HG02763 (cell line): ENCODE measurements around the gene CASQ1.

Experiments used
- ATAC-seq: cut with Tn5 transposase; IDR thresholded peaks from one replicate; pipeline ENCODE4 v1.9.1; 2021; ENCODE audit warnings: mild to moderate bottlenecking, moderate library complexity; ENCODE audit not compliant: unreplicated experiment

Gene CASQ1

DNA sequence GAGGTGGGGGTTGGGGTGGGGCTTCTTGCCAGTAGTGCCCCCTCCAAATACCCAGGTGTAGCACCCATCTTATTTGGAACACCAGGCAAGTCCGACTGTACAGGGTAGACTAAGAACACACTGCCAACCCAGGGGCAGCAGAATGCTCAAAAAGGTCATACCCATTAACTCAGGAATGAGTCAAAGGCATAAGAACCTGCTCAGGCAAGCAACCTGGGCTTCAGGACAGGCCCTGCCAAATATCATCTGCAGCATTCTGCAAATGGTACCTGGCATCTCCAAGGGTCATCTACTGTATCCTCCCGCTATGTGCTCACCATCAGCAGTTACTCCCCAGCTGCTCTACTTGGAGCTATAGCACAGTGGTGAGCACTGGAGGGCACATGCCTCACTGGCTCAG lies 34.2 kb downstream of the CASQ1 start:
- no peak for ATAC-seq

DNA sequence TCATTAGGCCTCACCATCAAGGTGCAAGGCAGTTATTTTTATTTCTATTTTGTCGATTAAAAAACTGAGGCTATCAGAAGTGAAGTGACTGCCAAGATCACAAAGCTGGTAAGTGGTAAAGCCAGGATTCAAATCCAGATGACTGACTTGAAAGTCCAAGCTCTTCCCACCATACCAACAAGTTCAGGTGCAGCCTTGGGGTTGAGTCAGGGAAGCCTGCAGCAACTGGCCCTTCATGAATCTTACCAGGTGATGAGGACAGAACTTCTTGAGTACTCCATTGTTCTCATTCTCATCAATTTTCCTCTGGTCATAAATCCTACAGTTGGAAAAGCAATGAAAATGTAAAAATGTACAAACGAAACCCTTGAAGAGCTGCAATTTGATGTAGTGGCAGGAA lies 35.0 kb downstream of the CASQ1 start:
- ATAC-seq = no peak

DNA sequence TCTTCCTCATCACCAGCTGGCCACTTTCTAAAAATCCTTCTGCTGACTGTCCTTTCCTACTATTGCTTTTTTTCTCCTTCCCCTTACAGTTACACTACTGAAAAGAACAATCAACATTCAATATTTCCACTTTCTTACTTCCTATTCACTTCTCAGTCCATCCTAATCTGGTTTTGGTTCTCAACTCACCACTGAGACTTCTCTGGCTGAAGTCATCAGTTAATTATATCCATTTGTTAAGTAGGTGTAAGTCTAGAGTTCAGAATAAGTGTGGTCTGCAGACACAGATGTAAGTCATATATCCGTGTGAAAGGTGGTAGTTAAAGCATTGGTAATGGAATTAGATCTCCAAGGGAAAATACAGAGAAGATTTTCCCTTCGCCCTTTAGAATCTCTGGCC lies 36.2 kb downstream of the CASQ1 start:
- ATAC-seq = no peak

DNA sequence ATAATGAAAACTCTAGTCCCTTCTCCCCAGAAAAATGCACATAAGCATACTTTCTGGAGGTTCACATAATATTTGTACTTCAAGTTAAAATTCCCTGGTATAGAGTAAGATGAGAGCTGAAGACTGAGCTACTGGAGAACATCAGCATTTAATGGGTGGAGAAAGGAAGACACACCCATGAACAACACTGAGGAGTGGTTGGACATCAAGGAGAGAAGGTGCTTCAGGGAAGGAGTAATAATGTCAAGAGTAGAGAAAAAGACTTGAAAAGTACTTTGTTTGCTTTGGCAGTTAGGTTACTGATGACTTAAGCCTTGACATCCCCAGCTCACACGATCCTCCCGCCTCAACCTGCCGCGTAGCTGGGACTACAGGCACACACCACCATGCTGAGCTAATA lies 36.7 kb downstream of the CASQ1 start:
- no peak for ATAC-seq

DNA sequence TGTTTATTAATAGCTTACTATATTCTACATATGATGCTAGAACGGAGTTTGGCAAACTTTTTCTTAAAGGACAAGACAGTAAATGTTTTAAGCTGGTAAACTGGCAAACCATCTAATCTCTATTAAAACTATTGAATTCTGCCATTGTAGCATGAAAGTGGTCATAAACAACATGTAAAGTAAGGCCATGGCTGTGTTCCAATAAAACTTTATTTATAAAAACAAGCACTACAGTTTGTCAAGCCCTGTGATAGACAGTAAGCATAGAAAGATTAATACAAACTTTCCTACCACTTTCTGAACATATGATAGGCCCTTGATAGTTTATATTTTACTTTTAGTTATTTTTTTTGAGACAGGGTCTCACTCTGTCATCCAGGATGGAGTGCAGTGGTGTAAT lies 37.2 kb downstream of the CASQ1 start:
- no peak for ATAC-seq

DNA sequence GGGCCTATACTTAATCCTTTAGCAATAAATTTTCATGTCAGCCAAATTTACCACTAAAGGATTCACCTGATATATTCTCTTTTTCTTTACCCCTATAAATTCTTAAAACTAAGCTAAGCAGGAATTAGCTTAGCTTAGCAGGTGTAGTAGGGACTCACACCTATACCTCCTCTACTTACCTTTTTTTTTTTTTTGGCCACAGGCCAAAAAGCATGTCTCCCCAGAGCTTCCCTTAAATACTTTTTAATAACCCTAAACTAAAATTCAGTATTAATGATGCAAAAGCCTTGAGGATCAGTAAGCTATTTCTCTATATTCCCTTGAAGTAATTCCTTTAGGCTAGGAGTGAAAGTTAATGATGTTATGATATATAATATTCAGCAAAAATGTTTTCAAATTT lies 38.1 kb downstream of the CASQ1 start:
- ATAC-seq = no peak

DNA sequence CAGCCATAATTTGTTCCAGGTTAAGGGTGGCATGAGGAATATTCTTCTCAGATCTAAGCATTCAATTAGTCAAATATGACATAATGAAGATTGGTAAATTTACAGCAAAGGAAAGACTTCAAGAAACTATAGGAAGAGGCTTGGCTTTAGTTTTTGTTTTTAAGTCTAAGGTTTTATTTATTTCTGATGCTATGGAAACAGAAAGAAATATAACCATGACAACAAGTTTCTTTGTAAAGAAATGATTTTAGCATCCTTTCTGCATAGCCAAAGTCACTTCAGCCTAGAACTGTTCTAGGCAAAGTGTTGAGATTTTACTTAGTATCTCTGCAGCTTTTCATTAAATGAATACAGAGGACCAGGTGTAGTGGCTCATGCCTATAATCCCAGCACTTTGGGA lies 42.5 kb downstream of the CASQ1 start:
- no peak for ATAC-seq

DNA sequence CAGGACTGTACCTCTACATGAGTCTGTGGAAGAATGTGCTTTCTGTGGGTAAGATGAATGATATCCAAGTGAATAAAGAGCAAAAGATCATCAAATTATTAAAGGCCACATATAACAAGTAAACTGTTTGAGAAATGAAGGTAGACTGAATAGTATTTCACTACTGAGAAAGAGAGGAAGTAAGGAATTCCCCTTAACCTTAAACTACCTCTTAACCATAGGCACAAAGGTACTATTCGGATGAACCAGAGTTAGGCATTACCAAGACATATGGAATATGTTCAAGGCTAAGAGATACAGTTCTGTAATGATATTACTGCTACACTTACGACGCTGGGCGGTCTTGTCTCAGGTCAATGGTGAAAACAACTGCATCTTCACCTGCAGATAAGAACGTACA lies 46.4 kb downstream of the CASQ1 start:
- ATAC-seq = no peak

DNA sequence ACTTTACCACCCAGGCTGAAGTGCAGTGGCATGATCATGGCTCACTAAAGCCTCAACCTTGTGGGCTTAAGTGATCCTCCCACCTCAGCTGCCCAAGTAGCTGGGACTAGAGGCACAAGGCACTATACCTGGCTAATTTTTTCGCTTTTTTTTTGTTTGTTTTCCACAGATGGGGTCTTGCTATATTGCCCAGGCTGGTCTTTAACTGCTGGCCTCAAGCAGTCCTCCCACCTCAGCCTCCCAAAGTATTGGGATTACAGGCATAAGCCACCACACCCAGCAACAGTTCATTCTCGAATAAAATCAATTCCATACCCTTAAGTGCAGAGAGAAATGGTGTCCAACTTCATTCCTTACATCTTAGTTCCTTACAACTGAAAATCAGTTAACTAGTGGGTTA lies 47.2 kb downstream of the CASQ1 start:
- ATAC-seq = no peak

DNA sequence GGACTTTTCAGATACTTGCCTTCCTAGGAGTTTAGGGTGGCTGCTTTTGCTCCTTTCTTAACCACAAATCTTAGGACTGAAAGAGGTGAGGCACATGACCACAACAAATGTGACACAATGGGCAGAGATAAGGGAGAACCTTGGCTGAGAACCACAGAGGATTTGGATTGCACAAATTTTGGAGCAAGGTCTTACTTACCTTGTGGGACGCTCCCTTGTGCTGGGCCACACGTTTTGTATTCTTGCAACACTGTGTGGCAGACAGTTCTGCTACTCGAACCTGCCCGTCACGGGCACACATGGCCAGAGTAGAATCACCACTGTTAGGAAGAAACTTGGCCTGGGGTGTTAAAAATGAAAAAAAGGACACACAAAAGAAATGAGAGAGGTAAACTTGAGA lies 48.0 kb downstream of the CASQ1 start:
- no peak for ATAC-seq

DNA sequence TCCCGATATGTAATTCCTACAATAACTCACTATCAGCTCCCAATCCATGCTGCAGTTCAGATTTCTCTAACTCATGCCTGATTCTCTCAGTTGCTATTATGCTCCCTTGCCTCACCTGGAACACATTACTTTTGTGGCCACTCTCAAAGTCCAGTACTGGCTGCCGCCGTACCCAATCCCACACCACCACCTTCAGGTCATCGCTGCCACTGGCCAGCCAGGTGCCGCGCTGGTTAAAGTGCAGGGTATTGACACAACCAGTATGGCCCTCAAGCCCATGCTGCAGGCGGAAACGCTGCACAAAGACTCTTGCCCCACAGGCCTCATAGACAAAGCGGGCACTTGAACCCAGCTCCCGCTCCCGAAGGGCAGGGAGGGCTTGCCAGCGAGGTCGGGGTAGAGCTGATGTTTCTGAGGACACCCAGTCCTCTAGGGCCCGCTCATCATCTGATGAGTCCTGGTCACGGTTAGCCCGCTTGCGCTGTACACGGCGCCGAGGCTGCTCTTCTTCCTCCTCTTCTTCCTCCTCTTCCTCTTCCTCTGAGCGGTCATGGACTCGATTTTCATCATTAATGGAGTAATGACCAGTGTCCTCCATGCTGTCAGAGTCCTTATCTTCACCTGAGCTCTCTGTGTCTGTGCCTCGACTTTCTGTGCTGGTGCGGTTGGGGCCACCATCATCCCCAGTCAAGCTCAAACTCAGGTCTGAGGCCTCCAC lies 49.4 kb downstream of the CASQ1 start:
- no peak for ATAC-seq

DNA sequence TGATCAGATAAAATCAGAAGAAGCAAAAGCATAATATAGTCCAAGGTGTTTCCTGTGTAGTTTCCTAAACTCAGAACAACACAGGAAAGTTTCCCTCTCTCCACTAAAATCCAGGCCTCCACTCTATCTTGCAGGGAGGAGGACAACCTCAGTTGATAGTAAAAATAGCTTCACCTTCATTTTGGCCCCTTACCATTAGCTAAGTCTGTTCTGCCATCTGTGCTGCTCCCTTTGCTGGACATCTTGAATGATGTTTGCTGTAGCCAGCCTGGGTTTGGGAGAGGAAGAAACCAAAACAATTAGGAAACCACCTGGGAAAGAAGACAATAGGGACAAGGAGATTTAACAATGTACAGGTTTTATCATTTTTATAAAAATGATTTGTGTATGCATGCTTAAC lies 53.4 kb downstream of the CASQ1 start:
- no peak for ATAC-seq

DNA sequence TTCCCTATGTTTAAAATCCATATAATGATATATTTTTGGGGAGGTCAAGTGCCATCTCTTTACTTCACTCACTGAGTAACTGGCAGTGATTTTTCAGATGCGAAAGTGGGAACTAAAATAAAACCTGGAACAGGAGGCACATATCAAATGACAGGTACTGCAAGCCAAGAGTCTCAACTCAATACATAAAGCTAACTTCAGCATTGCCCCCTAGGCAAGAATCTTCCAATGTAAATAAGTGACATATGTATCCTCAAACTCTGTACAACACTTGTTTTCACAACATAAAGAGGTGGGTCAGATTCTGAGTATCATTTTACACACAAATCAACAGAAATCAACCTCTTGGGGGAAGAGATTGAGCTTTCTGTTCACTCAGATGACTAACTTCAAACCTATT lies 53.8 kb downstream of the CASQ1 start:
- ATAC-seq = no peak

DNA sequence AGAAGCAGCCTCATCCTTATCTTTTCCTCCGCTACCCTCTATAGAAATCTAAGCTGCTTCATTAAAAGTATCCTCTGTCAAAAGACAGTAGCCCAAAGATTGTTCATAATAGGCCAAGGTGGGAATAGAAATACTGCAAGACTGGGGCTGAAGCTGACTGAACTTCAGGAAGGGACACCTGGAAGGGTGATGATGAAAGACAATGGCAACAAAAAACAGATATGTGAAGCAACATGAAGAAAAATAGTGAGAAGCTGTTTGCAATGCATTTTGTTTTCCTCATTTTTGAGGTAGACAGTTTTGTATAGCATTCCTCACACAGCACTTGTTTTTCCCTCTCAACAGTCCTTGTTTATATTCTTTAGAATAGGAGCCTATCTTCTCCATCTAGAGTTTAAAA lies 55.1 kb downstream of the CASQ1 start:
- ATAC-seq = no peak

DNA sequence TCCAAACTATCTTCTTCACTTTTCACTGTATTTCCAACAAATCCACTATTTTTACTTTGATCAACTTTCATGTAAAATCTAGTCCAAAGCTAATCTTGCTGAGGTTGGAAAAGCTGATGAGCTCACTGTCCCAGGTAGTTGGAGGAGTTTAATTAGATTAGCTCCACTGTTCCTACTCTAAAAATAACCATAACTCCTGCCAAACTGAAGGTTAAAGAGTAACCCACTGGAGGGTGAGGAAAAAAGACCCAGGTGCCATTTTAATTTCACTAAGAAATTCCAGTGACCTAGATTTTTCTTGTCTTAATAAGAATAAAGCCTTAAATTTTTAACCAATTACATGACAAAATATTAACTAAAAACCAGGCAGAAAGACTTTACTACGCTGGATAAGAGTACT lies 56.7 kb downstream of the CASQ1 start:
- ATAC-seq = no peak

DNA sequence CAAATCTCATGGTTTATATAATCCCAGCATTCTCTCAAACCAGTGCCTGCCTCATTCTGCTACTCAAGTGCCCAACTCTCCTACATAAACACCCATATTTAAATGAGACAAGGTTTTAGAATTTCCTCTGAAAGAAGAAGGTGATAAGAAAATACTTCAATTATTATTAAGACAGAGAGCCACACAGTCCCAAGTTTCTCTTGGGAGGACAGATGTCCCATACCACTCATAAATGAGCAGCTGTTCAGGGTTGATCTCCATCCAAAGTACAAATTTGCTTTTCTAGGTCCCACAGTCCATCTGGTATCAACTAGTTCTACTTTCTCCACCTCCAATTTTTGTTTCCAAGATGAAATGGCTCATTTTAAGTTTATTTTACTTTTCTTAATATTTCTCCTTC lies 60.6 kb downstream of the CASQ1 start:
- ATAC-seq = no peak
